Activated naive CD4-positive, alpha-beta T cell treated with anti-CD3 and anti-CD28 coated beads, Interleukin-2, amount 50 U/mL, for 72 hours (primary cell): ENCODE measurements around the gene NTRK1. TPM values are rescaled to one million over a fixed set of nuclear protein-coding genes. Genes with fewer than 3 reads are reported as not detected.

Experiments
- ATAC-seq, 2 donors: fragments of 150-1000 bp; cut with Tn5 transposase; 2 replicates each; pipeline ENCODE4 v1.10.0; 2021; ENCODE audit warnings: mild to moderate bottlenecking in 2 of 2, moderate library complexity in 2 of 2
- DNase-seq, 2 donors: peaks; one replicate each; pipeline ENCODE4 v3.0.0; 2021 to 2022; ENCODE audit warnings: low spot score in 2 of 2
- H3K27ac Mint-ChIP-seq, 2 donors: one replicate each; pipeline ENCODE4 v1.8.0; 2022; ENCODE audit warnings: mild to moderate bottlenecking in 2 of 2, mixed read lengths in 2 of 2
- H3K36me3 Mint-ChIP-seq, 2 donors: one replicate each; pipeline ENCODE4 v1.8.0; 2022; ENCODE audit warnings: mixed read lengths in 2 of 2
- H3K9me3 Mint-ChIP-seq, 2 donors: one replicate each; pipeline ENCODE4 v1.8.0; 2022; ENCODE audit warnings: mixed read lengths in 2 of 2
- total RNA-seq, 2 donors: library from RNA; stranded (reverse); gene quantifications; one replicate each; pipeline ENCODE4 v1.2.3, GENCODE V29; 2022

Gene NTRK1
- total RNA-seq, 2 donors from 2014 or later = 5.3 to 7.2 TPM

GRCh38 chr1:156828400-156829124, 32.1 kb upstream of the NTRK1 start:
- peak overlapping the region in 1 of 2 donors; percentile 28 for H3K27ac Mint-ChIP-seq
- H3K36me3 Mint-ChIP-seq = no peaks in the 10 kb centered on the region
- no peak for DNase-seq
- ATAC-seq = peak in 1 of 2 donors; percentile 64
- no peaks in the 10 kb centered on the region for H3K9me3 Mint-ChIP-seq

- Mint-ChIP-seq H3K27ac (no peak overlapping the region), H3K9me3 (no peaks in the 10 kb centered on the region), H3K36me3 (no peaks in the 10 kb centered on the region)
- DNase-seq = no peak
- no peak for ATAC-seq
Observed at GRCh38 chr1:156832434-156832833, 28.2 kb upstream of the NTRK1 start.

GRCh38 chr1:156833603-156834002, 27.1 kb upstream of the NTRK1 start:
- Mint-ChIP-seq H3K27ac (peak overlapping the region in 1 of 2 donors; percentile 45), H3K36me3 (no peaks in the 10 kb centered on the region), H3K9me3 (no peaks in the 10 kb centered on the region)
- peak; percentile 17 to 43 for ATAC-seq
- DNase-seq = no peak

GRCh38 chr1:156834322-156834721, 26.3 kb upstream of the NTRK1 start:
- Mint-ChIP-seq H3K36me3 (no peaks in the 10 kb centered on the region), H3K27ac (peak overlapping the region; percentile 45 to 56), H3K9me3 (no peaks in the 10 kb centered on the region)
- DNase-seq (no peak), ATAC-seq (peak; percentile 10 to 33)

- DNase-seq = peak in 1 of 2 donors; percentile 51
- H3K27ac Mint-ChIP-seq = peak overlapping the region in 1 of 2 donors; percentile 23
- no peaks in the 10 kb centered on the region for H3K9me3 Mint-ChIP-seq
- H3K36me3 Mint-ChIP-seq = no peaks in the 10 kb centered on the region
- peak; percentile 86 to 87 for ATAC-seq
Observed at GRCh38 chr1:156836041-156836654, 24.5 kb upstream of the NTRK1 start.

GRCh38 chr1:156836892-156837291, 23.8 kb upstream of the NTRK1 start:
- no peak overlapping the region for H3K27ac Mint-ChIP-seq
- H3K36me3 Mint-ChIP-seq = no peaks in the 10 kb centered on the region
- ATAC-seq (no peak), DNase-seq (no peak)
- H3K9me3 Mint-ChIP-seq = no peaks in the 10 kb centered on the region

GRCh38 chr1:156838972-156839371, 21.7 kb upstream of the NTRK1 start:
- H3K27ac Mint-ChIP-seq = no peak overlapping the region
- peaks cover 0 to 2% of the 10 kb centered on the region in 2 donors for H3K36me3 Mint-ChIP-seq
- H3K9me3 Mint-ChIP-seq = no peaks in the 10 kb centered on the region
- DNase-seq (peak in 1 of 2 donors; percentile 66), ATAC-seq (peak; percentile 23 to 41)

GRCh38 chr1:156839426-156840109, 21.1 kb upstream of the NTRK1 start:
- no peaks in the 10 kb centered on the region for H3K9me3 Mint-ChIP-seq

GRCh38 chr1:156840186-156840897, 20.3 kb upstream of the NTRK1 start:
- Mint-ChIP-seq H3K36me3 (peaks cover 0 to 6% of the 10 kb centered on the region in 2 donors), H3K9me3 (no peaks in the 10 kb centered on the region), H3K27ac (no peak overlapping the region)
- DNase-seq (no peak), ATAC-seq (no peak)

More at GRCh38 chr1:156839426-156840109, 21.1 kb upstream of the NTRK1 start:
- peaks cover 0 to 6% of the 10 kb centered on the region in 2 donors for H3K36me3 Mint-ChIP-seq
- H3K27ac Mint-ChIP-seq = no peak overlapping the region
- ATAC-seq (no peak), DNase-seq (no peak)

- DNase-seq = no peak
- no peak for ATAC-seq
- peaks cover 0 to 6% of the 10 kb centered on the region in 2 donors for H3K36me3 Mint-ChIP-seq
- no peaks in the 10 kb centered on the region for H3K9me3 Mint-ChIP-seq
- H3K27ac Mint-ChIP-seq = peak overlapping the region in 1 of 2 donors; percentile 5
Observed at GRCh38 chr1:156840898-156841279, 19.8 kb upstream of the NTRK1 start.

- no peak for DNase-seq
- Mint-ChIP-seq H3K36me3 (peaks cover 0 to 6% of the 10 kb centered on the region in 2 donors), H3K27ac (no peak overlapping the region), H3K9me3 (no peaks in the 10 kb centered on the region)
- ATAC-seq = no peak
Observed at GRCh38 chr1:156841295-156841855, 19.3 kb upstream of the NTRK1 start.

GRCh38 chr1:156842618-156843300, 17.9 kb upstream of the NTRK1 start:
- Mint-ChIP-seq H3K36me3 (peaks cover 0 to 6% of the 10 kb centered on the region in 2 donors), H3K9me3 (no peaks in the 10 kb centered on the region), H3K27ac (no peak overlapping the region)
- DNase-seq = no peak
- ATAC-seq = no peak

- DNase-seq (no peak), ATAC-seq (no peak)
- no peaks in the 10 kb centered on the region for H3K9me3 Mint-ChIP-seq
- H3K27ac Mint-ChIP-seq = no peak overlapping the region
- H3K36me3 Mint-ChIP-seq = peaks cover 0 to 6% of the 10 kb centered on the region in 2 donors
Observed at GRCh38 chr1:156844102-156844501, 16.6 kb upstream of the NTRK1 start.

- no peak for DNase-seq
- H3K9me3 Mint-ChIP-seq = no peaks in the 10 kb centered on the region
- peaks cover 0 to 6% of the 10 kb centered on the region in 2 donors for H3K36me3 Mint-ChIP-seq
- no peak for ATAC-seq
- no peak overlapping the region for H3K27ac Mint-ChIP-seq
Observed at GRCh38 chr1:156844638-156845037, 16.0 kb upstream of the NTRK1 start.

GRCh38 chr1:156845055-156845952, 15.4 kb upstream of the NTRK1 start:
- Mint-ChIP-seq H3K36me3 (peaks cover 0 to 6% of the 10 kb centered on the region in 2 donors), H3K27ac (no peak overlapping the region), H3K9me3 (no peaks in the 10 kb centered on the region)
- ATAC-seq (peak; percentile 29 to 73), DNase-seq (peak in 1 of 2 donors; percentile 43)
